Subcutaneous abdominal adipose tissue (tissue), 5 donors: ENCODE data around the gene MFNG.

Experiments
- H3K27ac ChIP-seq: one replicate; pipeline ENCODE4 v1.7.0; 2013; ENCODE audit warnings: low read depth, mild to moderate bottlenecking, inconsistent platforms, low read length, moderate library complexity
- H3K27me3 ChIP-seq, 5 donors: one replicate each; pipeline ENCODE4 v1.7.0; 2013; ENCODE audit warnings: low read length in 5 of 5, inconsistent platforms in 1 of 5; ENCODE audit not compliant: control insufficient read depth in 5 of 5, insufficient read depth in 4 of 5
- H3K36me3 ChIP-seq, 5 donors: one replicate each; pipeline ENCODE4 v1.7.0; 2013; ENCODE audit warnings: low read length in 5 of 5; ENCODE audit not compliant: control insufficient read depth in 5 of 5, insufficient read depth in 5 of 5
- H3K4me1 ChIP-seq, 5 donors: one replicate each; pipeline ENCODE4 v1.7.0; 2013; ENCODE audit warnings: low read length in 5 of 5, mild to moderate bottlenecking in 3 of 5, moderate library complexity in 1 of 5; ENCODE audit not compliant: control insufficient read depth in 5 of 5, insufficient read depth in 5 of 5
- H3K4me3 ChIP-seq, 5 donors: one replicate each; pipeline ENCODE4 v1.7.0; 2013; ENCODE audit warnings: low read length in 5 of 5, low read depth in 1 of 5
- H3K9ac ChIP-seq, 5 donors: one replicate each; pipeline ENCODE4 v1.7.0; 2013; ENCODE audit warnings: low read length in 5 of 5, mild to moderate bottlenecking in 4 of 5, moderate library complexity in 3 of 5
- H3K9me3 ChIP-seq, 5 donors: one replicate each; pipeline ENCODE4 v1.7.0; 2013; ENCODE audit warnings: low read length in 5 of 5; ENCODE audit not compliant: control insufficient read depth in 5 of 5
- donor health status: healthy.
- donor health status: healthy.
- donor health status: healthy.
- donor health status: healthy.
- donor health status: healthy.

The MFNG gene

GRCh38 chr22:37497062-37497599, 10.9 kb upstream of the MFNG start:
- H3K36me3 ChIP-seq, result peaks cover 0 to 24% (median 13%) of the 10 kb centered on the region in 5 donors
- peaks cover 0 to 38% (median 11%) of the 10 kb centered on the region in 5 donors for H3K27me3 ChIP-seq
- peaks cover 0 to 39% (median 12%) of the 10 kb centered on the region in 5 donors for H3K4me1 ChIP-seq
- H3K9ac ChIP-seq, result no peak overlapping the region
- H3K27ac ChIP-seq, result no peak overlapping the region
- no peaks in the 10 kb centered on the region for H3K9me3 ChIP-seq
- H3K4me3 ChIP-seq, result no peak overlapping the region

GRCh38 chr22:37496651-37497050, 10.5 kb upstream of the MFNG start:
- no peaks in the 10 kb centered on the region for H3K9me3 ChIP-seq
- H3K4me1 ChIP-seq, result peaks cover 0 to 34% (median 7%) of the 10 kb centered on the region in 5 donors
- no peak overlapping the region for H3K9ac ChIP-seq
- no peak overlapping the region for H3K27ac ChIP-seq
- H3K4me3 ChIP-seq, result no peak overlapping the region
- peaks cover 0 to 38% (median 11%) of the 10 kb centered on the region in 5 donors for H3K27me3 ChIP-seq
- peaks cover 0 to 26% (median 14%) of the 10 kb centered on the region in 5 donors for H3K36me3 ChIP-seq

- peaks cover 0 to 7% (median 0%) of the 10 kb centered on the region in 5 donors for H3K4me1 ChIP-seq
- H3K36me3 ChIP-seq, result peaks cover 0 to 38% (median 19%) of the 10 kb centered on the region in 5 donors
- H3K9me3 ChIP-seq, result no peaks in the 10 kb centered on the region
- no peak overlapping the region for H3K4me3 ChIP-seq
- H3K27ac ChIP-seq, result no peak overlapping the region
- peaks cover 0 to 25% (median 12%) of the 10 kb centered on the region in 5 donors for H3K27me3 ChIP-seq
- no peak overlapping the region for H3K9ac ChIP-seq
Observed at GRCh38 chr22:37493979-37494378, 7.8 kb upstream of the MFNG start.

GRCh38 chr22:37492428-37493344, 6.5 kb upstream of the MFNG start:
- no peak overlapping the region for H3K27ac ChIP-seq
- no peak overlapping the region for H3K9ac ChIP-seq
- H3K27me3 ChIP-seq, result peaks cover 0 to 17% (median 8%) of the 10 kb centered on the region in 5 donors
- no peak overlapping the region for H3K4me3 ChIP-seq
- no peaks in the 10 kb centered on the region for H3K9me3 ChIP-seq
- H3K36me3 ChIP-seq, result peaks cover 0 to 38% (median 19%) of the 10 kb centered on the region in 5 donors
- peaks cover 0 to 1% (median 0%) of the 10 kb centered on the region in 5 donors for H3K4me1 ChIP-seq

- Histone ChIP-seq H3K27me3 (peaks cover 0 to 18% (median 6%) of the 10 kb centered on the region in 5 donors), H3K9me3 (no peaks in the 10 kb centered on the region), H3K9ac (no peak overlapping the region), H3K27ac (no peak overlapping the region), H3K36me3 (peaks cover 0 to 37% (median 19%) of the 10 kb centered on the region in 5 donors), H3K4me3 (no peak overlapping the region), H3K4me1 (peaks cover 0 to 10% (median 5%) of the 10 kb centered on the region in 5 donors)
Observed at GRCh38 chr22:37491559-37492427, 5.6 kb upstream of the MFNG start.

GRCh38 chr22:37491106-37491505, 4.9 kb upstream of the MFNG start:
- Histone ChIP-seq H3K36me3 (peaks cover 0 to 30% (median 13%) of the 10 kb centered on the region in 5 donors), H3K4me3 (no peak overlapping the region), H3K9ac (no peak overlapping the region), H3K4me1 (peaks cover 0 to 17% (median 12%) of the 10 kb centered on the region in 5 donors), H3K9me3 (no peaks in the 10 kb centered on the region), H3K27ac (no peak overlapping the region), H3K27me3 (peaks cover 0 to 14% (median 5%) of the 10 kb centered on the region in 5 donors)

- Histone ChIP-seq H3K9me3 (no peaks in the 10 kb centered on the region), H3K27ac (no peak overlapping the region), H3K36me3 (peaks cover 0 to 25% (median 5%) of the 10 kb centered on the region in 5 donors), H3K27me3 (peaks cover 0 to 21% (median 9%) of the 10 kb centered on the region in 5 donors), H3K4me1 (peaks cover 0 to 28% (median 15%) of the 10 kb centered on the region in 5 donors), H3K9ac (no peak overlapping the region), H3K4me3 (no peak overlapping the region)
Observed at GRCh38 chr22:37489983-37490382, 3.8 kb upstream of the MFNG start.

GRCh38 chr22:37488337-37489135, 2.4 kb upstream of the MFNG start:
- Histone ChIP-seq H3K9me3 (no peaks in the 10 kb centered on the region), H3K27me3 (peaks cover 0 to 29% (median 13%) of the 10 kb centered on the region in 5 donors), H3K4me3 (no peak overlapping the region), H3K4me1 (peaks cover 0 to 43% (median 29%) of the 10 kb centered on the region in 5 donors), H3K36me3 (peaks cover 0 to 21% (median 5%) of the 10 kb centered on the region in 5 donors), H3K9ac (no peak overlapping the region), H3K27ac (no peak overlapping the region)

GRCh38 chr22:37487571-37487970, 1.4 kb upstream of the MFNG start:
- peaks cover 0 to 52% (median 36%) of the 10 kb centered on the region in 5 donors for H3K4me1 ChIP-seq

More at GRCh38 chr22:37487571-37487970, 1.4 kb upstream of the MFNG start:
- Histone ChIP-seq H3K27ac (no peak overlapping the region), H3K9ac (no peak overlapping the region), H3K9me3 (no peaks in the 10 kb centered on the region), H3K36me3 (peaks cover 0 to 20% (median 5%) of the 10 kb centered on the region in 5 donors), H3K27me3 (peaks cover 0 to 35% (median 13%) of the 10 kb centered on the region in 5 donors), H3K4me3 (no peak overlapping the region)
